ENCODE measurements around the gene COMP.
A peak's percentile ranks its signal among the peaks of the same experiment; 100 is the strongest.
"Not testable (repeated sequence)": the region's sequence is repeated elsewhere in the genome, so short reads cannot be mapped to it uniquely, and the experiment has no call there.

The COMP gene

DNA sequence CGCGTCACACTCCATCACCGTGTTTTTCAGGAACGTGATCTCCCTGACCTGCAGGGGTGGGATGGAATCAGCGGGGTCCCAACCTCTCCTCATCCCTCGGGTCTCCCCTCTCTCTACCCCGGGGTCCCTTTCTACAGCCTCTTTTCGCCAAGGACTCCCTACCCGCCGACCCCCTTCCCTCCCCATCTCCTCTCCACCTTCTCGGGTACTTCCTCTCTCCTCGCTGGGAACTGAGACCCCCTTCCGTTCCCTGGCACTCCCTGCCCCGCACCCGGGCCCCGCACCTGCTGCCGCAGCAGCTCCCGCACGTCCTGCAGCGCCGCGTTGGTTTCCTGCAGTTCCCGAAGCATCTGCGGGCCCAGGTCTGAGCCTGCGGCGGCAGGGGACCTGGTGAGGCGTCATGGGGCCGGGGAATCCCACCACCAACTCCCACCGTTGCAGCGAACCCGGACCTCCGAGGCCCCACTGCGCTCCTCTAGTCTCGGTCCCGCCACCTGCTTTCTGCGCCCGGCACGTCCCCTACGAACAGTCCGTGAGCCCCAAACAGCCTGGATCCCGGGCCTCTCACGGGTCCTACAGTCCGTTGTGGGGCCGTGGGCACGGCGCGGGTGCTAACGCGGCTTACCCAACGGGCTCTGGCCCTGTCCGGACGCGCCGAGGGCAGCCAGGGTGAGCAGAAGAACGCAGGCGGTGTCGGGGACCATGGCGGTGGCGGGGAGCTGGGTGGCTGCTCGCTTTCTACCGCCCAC is at the start of gene COMP:
TSS of gene COMP (minus strand) at position 740 of the 749 bp plus-strand sequence. CDS start at position 704, 36 bp downstream.
- peak within 1 kb of the TSS; percentile 13 for H3K4me3 ChIP-seq (ENCODE audit: low read depth, low read length)

DNA sequence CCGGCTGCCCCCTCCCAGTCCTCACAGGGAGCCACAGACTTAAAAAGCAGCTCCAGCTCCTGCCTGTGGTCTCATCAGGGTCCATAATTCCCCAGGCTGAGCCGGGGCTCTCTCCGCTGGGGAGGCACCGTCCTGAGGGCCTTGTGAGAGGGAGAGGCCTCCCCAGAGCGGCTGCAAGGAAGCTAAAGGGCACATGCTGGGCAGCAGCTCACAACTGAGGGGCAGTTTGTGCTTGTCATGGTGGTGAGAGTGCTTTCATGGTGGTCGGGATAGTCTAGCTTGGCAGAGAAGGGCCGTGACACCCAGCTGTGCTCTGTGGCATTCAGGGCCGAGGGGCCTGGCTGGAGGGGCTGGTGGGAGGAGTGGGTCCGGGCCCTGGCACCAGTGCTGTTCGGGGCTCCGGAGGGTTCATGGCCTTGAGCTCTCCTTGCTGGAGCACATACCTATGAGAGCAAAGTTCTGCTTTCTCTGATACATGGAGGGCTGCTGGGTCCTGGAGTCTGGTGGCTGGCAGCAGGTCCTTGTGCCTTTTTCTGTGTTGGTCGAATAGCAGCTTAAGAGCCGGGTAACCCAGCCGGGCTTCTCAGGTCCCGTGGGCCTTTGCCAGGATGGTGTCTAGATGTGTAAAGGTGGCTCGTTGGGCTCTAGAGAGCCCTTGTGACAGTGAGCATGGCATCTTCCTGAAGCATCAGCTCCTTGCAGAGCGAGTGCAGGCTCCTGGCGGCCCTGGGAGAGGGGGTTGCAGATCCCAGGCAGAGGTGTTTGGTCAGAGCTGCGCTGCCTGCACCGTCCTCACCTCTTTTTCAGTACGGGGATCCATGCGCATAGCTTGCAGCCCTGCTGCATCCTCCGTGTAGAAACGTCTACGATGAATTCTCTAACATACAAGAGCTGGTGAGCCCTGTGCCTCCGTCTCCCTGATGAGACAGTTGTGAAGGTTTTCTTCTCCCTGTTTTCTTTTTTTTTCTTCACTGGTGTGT is 49.5 kb upstream of the COMP start:
- no peak overlapping the region for H3K4me3 ChIP-seq (ENCODE audit: low read depth, low read length)

DNA sequence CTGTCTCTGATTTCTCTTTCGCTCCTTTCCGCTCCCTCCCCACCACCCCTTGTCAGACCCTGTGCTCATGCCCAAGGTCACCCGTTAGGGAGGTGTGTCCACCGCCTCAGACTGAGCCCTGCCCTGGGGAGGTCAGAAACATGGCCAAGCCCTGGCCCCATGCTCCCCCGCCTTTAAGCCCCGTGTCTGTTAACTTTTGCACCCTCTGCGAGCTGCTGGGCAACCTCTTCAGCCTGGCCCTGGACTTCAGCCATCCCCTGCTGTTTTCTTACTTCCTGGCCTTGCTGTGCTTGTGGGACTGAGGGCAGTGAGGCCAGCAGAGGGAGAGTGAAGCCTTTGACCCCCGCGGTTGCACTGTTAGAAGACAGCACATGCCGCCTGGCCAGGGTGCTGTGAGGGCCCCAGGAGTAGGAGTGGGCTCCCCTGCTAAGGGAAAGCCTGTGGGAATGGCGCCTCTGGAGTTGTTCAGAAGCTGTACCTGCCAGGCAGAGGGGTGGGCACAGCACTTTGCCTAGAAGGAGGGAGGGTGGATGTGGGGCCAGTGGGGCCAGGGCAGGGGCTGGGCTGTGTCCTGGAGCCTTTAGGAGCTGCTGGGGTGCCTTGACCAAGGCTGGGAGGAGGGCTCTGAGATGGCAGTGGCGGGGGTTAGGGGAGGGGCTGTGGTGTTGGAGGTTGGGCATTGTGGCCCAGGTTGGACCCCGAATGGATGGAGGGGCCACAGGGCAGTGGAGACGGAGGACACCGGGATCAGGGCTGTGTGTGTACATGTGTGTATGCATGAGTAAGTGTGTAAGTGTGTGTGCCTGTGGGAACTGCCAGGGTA is 48.6 kb upstream of the COMP start:
- no peak overlapping the region for H3K4me3 ChIP-seq (ENCODE audit: low read depth, low read length)

DNA sequence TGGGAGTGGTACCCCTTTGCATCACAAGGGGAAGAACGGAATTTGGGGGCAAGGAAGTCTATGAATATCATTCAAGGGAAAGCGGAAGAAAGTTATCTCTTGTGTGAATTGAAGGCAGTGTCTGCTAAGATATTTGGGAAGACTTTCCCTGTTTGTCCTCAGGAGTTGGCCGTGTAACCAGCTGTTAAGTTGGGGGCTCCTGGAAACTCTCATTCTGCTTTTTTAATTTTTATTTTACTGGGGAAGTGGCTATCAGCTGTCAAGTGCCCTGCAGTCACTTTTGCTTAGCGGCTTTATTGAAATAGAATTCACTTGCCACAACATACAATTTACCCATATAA is 43.5 kb upstream of the COMP start:
- H3K4me3 ChIP-seq (ENCODE audit: low read depth, low read length), result no peak overlapping the region

DNA sequence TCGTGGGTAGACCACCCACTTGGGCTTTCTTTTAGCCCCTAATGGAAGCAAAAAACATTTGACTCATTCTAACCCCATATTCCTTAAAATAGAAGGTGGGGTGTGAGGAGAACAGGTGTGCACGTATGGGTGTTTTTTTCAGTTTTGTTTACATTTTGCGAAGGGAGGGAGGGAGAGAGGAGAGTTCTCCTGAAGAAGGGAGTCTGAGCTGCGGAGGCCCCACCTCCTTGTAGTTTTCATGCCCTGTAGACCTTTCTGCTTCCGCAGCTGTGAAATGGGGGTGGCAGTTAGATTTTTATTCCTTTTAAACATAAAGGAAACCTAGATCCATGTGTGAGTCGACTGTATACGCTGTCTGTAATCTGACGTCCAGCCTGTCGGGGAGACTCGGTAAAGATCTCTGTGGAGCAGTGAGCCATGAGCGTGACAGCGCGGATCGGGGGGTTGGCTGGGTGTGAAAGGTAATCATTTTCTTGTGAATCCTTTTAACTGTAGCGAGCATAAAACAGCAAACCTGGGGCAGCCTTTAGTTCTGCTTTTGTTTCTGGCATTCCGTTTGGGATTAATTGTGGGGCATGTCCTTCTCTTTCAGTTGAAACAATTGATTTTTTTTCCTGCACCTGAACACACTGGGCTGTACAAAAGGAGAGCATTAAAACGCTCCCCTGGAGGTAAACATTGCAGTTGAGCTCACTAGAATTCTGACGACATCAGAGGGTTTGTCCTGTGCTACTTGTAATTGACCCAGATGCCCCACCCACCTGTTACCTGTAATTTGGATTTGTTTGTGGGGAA is 42.9 kb upstream of the COMP start:
- peak overlapping the region; percentile 21 for H3K4me3 ChIP-seq (ENCODE audit: low read depth, low read length)

DNA sequence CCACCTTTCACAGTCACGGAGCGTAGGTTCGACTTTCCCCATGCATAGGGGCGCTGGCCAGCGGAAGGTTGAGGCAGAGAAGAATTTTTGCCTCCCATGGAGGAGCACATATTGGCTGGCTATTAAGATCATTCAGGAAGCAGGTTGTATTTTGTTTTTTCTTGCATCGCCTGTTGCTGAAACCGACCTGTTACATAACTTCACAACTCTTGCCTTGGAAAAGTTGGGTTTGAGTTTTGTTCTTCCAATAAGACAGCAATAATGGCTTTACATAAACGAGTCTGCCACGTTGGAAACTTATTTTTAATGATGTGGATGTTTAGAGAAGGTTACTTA is 42.0 kb upstream of the COMP start:
- peak overlapping the region; percentile 86 for H3K4me3 ChIP-seq (ENCODE audit: low read depth, low read length)

DNA sequence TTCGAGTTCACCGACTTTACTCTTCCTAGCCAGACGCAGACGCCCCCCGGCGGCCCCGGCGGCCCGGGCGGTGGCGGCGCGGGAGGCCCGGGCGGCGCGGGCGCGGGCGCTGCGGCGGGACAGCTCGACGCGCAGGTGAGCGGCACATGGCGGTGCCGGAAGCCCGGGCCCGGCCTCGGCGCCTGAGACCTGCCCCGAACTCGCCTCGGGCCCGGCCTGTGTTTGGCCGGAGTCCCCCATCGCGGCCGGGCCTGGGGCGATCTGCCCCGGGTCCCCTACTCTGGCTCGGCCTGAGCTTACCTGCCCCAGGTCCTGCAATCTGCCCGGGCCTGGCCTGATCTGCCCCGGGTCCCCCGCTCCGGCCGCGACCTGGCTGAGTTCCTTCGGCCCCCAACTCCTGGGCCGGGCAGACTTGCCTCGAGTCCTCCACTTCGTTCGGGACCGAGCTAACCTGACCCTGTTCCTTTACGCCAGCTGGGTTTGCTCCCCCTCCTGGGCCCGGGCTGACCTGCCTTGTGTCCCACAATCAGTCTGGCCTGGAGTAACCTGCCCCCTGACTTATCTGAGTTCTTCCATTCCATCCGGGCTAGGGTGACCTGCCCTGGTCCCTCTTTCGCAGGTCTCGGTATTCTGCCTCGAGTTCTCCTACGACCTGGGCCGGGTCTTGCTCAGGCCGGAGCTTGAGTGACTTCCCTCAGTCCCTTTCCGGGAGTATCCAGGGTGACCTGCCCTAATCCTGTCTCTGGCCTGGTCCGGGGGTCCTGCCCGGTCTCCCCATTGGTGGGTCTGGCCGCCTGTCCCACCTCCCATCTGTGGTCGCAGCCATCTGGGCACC is 41.4 kb upstream of the COMP start:
- H3K4me3 ChIP-seq (ENCODE audit: low read depth, low read length), result peak overlapping the region; percentile 86

DNA sequence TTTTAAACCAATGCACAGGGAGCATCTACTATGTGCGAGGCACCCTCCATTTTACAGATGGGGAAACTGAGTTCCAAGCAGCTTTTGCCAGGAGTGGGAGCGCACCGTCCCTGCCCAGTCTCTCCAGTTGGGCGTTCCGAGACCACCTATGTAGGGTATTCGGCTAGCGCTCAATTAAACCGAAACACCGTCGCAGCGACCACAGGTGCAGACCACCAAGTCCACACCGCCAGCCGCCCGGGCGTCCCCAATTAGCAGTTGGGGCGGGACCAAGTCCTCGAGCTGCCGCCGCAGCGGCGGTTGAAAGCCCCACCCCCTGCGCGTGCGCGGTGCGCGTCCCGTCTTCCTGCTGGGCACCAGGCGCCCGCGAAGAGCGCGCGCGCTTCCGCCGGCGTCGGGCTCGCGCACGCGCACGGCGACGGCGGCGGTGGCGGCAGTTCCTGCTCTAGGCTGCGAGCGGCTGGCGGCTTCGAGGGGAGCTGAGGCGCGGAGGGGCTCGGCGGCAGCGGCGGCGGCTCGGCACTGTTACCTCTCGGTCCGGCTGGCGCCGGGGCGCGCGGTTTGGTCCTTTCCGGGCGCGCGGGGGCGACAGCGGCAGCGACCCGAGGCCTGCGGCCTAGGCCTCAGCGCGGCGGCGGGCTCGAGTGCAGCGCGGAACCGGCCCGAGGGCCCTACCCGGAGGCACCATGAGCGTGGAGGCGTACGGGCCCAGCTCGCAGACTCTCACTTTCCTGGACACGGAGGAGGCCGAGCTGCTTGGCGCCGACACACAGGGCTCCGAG is 40.6 kb upstream of the COMP start, which contains the start of gene UPF1:
TSS of gene UPF1 (plus strand) at position 436 of the 782 bp plus-strand sequence. CDS start at position 687, 251 bp downstream.
- H3K4me3 ChIP-seq (ENCODE audit: low read depth, low read length), result peak within 1 kb of the TSS; percentile 86

DNA sequence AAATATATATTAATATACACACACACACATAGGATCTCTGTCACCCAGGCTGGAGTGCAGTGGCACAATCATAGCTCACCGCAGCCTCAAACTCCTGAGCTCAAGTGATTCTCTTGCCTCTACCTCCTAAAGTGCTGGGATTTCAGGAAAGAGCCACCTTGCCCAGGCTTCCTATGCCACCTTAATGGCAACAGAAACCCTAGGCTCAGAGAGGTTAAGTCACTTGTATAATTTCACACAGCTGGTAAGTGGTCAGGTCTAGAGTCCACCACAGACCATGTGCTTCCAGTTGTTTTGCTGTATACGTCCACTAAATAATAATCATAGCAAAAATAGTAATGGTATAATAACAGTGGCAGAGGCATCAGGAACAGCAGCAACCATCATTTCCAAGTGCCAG is 39.4 kb upstream of the COMP start:
- H3K4me3 ChIP-seq (ENCODE audit: low read depth, low read length), result no peak overlapping the region

DNA sequence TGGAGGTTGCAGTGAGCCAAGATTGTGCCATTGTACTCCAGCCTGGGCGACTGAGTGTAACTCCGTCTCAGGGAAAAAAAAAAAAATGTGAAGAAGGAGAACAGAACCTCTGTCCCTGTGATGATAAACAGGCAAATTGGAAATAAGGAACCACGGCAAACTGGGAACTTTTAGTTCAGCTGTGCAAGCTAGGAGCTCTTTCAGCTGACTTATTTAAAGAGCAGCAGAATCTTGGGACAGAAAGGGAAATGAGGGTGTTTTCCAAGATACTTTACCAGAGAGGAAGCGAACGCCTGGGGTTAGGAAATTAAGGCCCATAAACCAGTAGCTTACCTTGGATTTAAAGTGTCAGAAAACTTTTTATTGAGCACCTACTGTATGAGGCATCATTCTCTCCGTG is 37.7 kb upstream of the COMP start:
- H3K4me3 ChIP-seq (ENCODE audit: low read depth, low read length), result no peak overlapping the region

DNA sequence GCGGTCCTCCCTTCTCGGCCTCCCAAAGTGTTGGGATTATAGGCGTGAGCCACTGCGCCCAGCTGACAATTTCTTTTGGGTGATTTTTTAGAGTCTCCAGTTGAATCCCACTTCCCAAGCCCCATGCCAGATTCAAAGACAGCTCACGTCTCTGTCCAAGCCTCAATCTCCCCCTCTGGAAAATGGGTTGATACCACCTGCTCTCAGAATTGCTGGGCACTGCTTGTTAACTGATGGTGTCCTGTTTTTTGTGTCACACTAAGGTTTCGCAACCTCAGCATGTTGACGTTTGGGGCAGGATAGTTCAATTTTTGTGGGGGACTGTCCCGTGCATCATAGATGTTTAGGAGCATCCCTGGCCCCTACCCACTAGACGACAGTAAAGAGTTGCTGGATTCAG is 26.5 kb upstream of the COMP start:
- no peak overlapping the region for H3K4me3 ChIP-seq (ENCODE audit: low read depth, low read length)

DNA sequence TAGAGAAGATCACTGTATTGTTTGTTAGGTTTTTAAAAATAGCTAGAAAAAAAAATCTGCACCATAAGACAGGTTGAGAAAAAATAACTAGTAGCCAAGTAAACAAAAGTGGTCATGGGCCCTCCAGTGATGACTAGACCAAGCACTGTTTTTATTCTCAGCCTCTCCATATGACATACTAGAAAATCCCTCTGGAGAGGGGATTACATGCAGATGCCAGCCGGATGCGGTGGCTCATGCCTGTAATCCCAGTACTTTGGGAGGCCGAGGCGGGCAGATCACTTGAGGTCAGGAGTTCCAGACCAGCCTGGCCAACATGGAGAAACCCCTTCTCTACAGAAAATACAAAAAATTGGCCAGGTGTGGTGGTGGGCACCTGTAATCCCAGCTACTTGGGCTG is 25.5 kb upstream of the COMP start:
- H3K4me3 ChIP-seq (ENCODE audit: low read depth, low read length), result not testable (repeated sequence)

DNA sequence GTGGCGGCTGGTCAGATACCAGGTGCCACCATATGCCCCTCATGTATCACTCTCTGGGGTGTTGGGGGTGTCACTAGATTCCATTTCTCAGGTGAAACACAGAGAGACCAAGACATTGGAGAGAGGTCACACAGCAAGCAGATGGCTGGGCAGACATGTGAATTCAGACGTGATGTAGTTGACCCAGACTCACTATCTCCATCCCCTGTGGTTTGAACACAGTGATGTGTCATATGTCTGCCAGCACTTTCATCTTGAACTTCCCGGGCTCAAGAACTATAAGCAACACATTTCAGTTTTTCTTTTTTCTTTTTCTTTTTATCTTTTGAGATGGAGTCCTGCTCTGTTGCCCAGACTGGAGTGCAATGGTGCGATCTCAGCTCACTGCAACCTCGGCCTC is 24.6 kb upstream of the COMP start:
- H3K4me3 ChIP-seq (ENCODE audit: low read depth, low read length), result no peak overlapping the region

DNA sequence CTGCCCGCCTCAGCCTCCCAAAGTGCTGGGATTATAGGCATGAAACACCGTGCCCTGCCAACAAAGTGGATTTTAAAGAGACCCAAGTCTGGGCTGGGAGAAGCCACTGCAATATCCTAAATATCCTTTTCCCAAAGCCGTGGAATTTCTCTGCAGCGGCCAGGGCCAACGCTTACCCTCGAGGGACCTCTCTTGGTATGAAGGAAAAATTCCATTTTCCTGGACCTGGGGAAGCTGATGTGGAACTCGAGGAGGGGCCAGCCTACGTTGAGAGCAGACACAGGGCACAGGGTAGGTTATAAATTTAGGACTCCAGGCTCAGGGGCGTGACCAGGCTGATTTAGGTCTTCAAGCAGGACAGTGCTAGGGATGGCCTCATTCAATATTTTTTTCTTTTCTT is 23.0 kb upstream of the COMP start:
- H3K4me3 ChIP-seq (ENCODE audit: low read depth, low read length), result no peak overlapping the region

DNA sequence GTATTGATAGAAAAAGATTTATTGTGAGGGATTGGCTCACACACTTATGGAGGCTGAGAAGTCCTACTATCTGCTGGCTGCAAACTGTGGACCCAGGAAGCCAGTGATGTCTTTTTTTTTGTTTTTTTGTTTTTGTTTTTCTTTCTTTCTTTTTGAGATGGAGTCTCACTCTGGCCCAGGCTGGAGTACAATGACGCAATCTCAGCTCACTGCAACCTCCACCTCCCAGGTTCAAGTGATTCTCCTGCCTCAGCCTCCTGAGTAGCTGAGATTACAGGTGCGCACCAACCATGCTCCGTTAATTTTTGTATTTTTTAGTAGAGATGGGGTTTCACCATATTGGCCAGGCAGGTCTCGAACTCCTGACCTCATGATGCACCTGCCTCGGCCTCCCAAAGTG is 20.5 kb upstream of the COMP start:
- not testable (repeated sequence) for H3K4me3 ChIP-seq (ENCODE audit: low read depth, low read length)

DNA sequence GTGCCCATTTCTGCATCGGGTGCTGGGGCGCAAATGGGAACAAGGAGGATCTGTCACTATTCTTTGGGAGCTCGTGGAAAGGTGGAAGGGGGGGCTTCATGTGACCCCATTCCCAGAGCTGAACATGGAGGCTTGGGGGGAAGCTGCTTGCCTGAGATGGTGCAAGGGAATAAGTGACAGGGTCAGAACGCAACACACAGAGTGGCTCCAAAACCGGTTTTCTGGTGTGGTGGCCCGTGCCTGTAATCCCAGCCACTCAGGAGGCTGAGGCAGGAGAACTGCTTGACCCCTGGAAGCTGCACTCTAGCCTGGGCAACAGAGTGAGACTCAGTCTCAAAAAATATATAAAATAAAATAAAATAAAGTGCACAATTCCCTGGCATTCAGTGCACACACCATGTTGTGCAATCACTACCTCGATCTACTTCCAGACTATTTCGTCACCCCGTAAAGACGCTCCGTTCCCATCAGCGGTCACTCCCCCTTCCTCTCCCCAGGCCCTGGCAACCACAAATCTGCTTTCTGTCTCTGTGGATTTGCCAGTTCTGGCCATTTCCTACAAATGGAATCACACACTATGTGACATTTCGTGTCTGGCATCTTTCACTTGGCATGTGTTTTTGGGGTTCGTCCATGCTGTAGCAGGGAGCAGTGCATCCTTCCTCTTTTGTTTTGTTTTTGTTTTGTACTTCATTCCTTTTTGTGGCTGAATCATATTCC is 18.2 kb upstream of the COMP start:
- H3K4me3 ChIP-seq (ENCODE audit: low read depth, low read length), result no peak overlapping the region

DNA sequence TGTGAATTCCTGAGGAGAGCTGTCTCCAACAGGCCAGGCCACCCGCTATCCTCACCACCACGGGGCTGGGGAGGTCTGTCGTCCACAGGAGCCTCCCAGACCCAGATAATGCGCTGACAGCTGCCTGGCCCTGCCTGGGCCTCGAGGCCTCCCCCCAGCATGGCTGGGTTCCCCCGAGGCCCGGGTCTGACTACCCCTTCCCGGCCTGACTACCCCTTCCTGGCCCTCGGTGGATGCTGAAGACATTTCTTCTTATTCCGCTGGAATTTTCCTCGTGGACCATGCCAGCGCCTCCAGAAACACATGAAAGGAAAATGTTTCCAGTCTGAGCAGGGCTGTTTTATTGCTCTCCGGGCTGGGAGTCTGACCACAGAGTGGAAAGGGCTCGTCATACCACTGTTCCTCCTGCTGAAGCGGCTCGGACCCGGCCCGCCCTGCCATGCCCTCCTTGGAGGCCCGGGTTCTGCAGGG is 16.8 kb upstream of the COMP start:
- H3K4me3 ChIP-seq (ENCODE audit: low read depth, low read length), result no peak overlapping the region

DNA sequence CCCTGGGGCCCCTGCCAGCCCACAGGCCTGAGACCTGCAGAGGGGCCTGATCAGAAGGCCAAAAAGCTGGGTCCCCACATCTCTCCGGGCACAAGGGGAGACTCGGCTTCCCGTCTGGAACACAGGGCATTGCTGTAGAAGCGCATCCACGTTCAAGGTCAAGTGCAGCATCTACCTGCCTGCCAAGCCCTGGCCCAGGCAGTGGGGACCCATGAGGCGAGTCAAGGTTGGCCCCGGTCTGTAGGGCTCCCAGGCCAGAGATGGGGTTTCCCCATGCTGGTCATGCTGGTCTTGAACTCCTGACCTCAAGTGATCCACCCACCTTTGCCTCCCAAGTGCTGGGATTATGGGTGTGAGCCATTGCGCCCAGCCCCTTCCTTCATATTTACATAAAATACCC is 13.5 kb upstream of the COMP start:
- H3K4me3 ChIP-seq (ENCODE audit: low read depth, low read length), result no peak overlapping the region

Data from iPS-11a (cell line).